ENCODE measurements around the gene TPR. TPM values are rescaled to one million over a fixed set of nuclear protein-coding genes. Genes with fewer than 3 reads are reported as not detected.

The TPR gene
- total and polyA plus RNA-seq, 2 of the 8 experiments (the other 6 are each of a cell fraction or from before 2014, with no cell fraction given): 57.1 to 102 TPM

DNA sequence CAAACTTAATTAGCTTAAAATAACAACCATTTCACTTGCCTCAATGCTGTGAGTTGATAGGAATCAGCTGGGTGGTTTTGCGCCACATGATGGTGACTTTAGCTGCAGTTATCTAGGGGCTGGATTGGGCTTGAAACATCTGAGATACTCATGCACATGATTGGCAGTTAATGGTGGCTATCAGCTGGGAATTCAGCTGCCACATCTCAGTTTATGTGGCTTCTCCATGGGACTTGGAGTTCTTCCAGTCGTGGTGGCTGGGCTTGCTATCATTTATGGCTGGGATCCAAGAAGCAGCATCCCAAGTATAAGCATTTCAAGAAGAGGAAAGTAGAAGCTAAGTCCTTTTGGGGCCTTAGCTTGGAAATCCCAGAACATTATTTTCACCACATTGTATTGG is 49.5 kb upstream of the TPR start:
- H3K23me2 ChIP-seq (ENCODE audit: low read depth, low read length): no peaks in the 10 kb centered on the region
- CTCF ChIA-PET (ENCODE audit: partially characterized antibody): interaction anchor here (0.6 to 1.2 kb wide), 3 partner anchors 15 to 526 kb away, joined by 3 read pairs; no protein-coding TSS in a partner anchor
- no peaks in the 10 kb centered on the region for H3K4me1 ChIP-seq (replicated peaks in 1 of 4; ENCODE audit: control insufficient read depth in 3 of 4, insufficient read depth in 4 of 4, low read length in 3 of 4)
- no peak overlapping the region for H4K8ac ChIP-seq (ENCODE audit: extremely low read depth, insufficient read depth, low read length)
- no peak overlapping the region for H3K23ac ChIP-seq (ENCODE audit: insufficient read length)
- H3K14ac ChIP-seq (ENCODE audit: insufficient read length): no peak overlapping the region
- POLR2A ChIA-PET (ENCODE audit: partially characterized antibody): interaction anchor here (1.0 kb wide), 1 partner anchor 9 kb away, joined by 3 read pairs; no protein-coding TSS in a partner anchor
- no peak overlapping the region for H4K91ac ChIP-seq (replicated peaks; ENCODE audit: insufficient read length, low read length)
- H2BK120ac ChIP-seq (replicated peaks; ENCODE audit: low read depth, low read length): no peak overlapping the region
- H3K79me1 ChIP-seq (ENCODE audit: low read depth, low read length): no peaks in the 10 kb centered on the region
- FAIRE-seq (no peak), DNase-seq (ENCODE audit: low read depth in 1 of 2, low spot score in 2 of 2) (no peak)
- H3K79me2 ChIP-seq (ENCODE audit: control insufficient read depth in 1 of 2, insufficient read depth in 2 of 2, low read length in 2 of 2): no peaks in the 10 kb centered on the region
- no peak overlapping the region for H2AFZ ChIP-seq (ENCODE audit: low read length)
- no peak overlapping the region for H3K4ac ChIP-seq (replicated peaks; ENCODE audit: insufficient read length, low read depth, low read length)
- no peak overlapping the region for H3K56ac ChIP-seq (replicated peaks; ENCODE audit: insufficient read length, low read depth, low read length)
- no peaks in the 10 kb centered on the region for H3K27me3 ChIP-seq (replicated peaks in 1 of 4; ENCODE audit: control insufficient read depth in 3 of 4, extremely low read depth in 1 of 4, insufficient read depth in 3 of 4, low read length in 3 of 4)
- no peak overlapping the region for H3K27ac ChIP-seq (ENCODE audit: low read depth, low read length)
- no peak overlapping the region for H3K18ac ChIP-seq (ENCODE audit: extremely low read depth, low read length)
- H3K9ac ChIP-seq (replicated peaks in 1 of 4; ENCODE audit: extremely low read depth in 1 of 4, low read depth in 3 of 4, low read length in 3 of 4): no peak overlapping the region
- no peak overlapping the region for H3K4me3 ChIP-seq (ENCODE audit: extremely low read depth in 1 of 4, insufficient read depth in 2 of 4, low read depth in 3 of 4, low read length in 4 of 4)
- WGBS, 2 experiments (ENCODE audit: extremely low coverage in 1 of 2, insufficient coverage in 1 of 2, insufficient read length in 1 of 2, insufficient replicate concordance in 2 of 2, low coverage in 1 of 2, low lambda C conversion rate in 2 of 2, missing lambda C conversion rate in 1 of 2): 89% methylated on average over 2 of the region's 2 CpGs; no CpG with 5 or more reads in 1 of the 2 experiments
- H3K36me3 ChIP-seq (ENCODE audit: control insufficient read depth in 2 of 4, insufficient read depth in 4 of 4, low read length in 3 of 4): peaks cover 0 to 7% (median 0%) of the 10 kb centered on the region in 4 experiments; a peak in 3 of 8 replicates
- no peak overlapping the region for H2BK20ac ChIP-seq (ENCODE audit: low read length)
- no peaks in the 10 kb centered on the region for H3K9me3 ChIP-seq (ENCODE audit: insufficient read depth in 2 of 2, low read depth in 1 of 2, low read length in 1 of 2)
- H2BK12ac ChIP-seq (ENCODE audit: low read depth, low read length): no peak overlapping the region
- no peak overlapping the region for H2BK15ac ChIP-seq (ENCODE audit: low read length)
- no peak overlapping the region for H2AK5ac ChIP-seq (ENCODE audit: low read depth, low read length)
- H4K5ac ChIP-seq (ENCODE audit: insufficient read length, low read depth, low read length): no peak overlapping the region
- H3K4me2 ChIP-seq (ENCODE audit: insufficient read depth in 1 of 2, low read depth in 2 of 2, low read length in 2 of 2): no peak overlapping the region
- H4K20me1 ChIP-seq (replicated peaks in 1 of 2; ENCODE audit: control insufficient read depth in 1 of 2, insufficient read depth in 2 of 2, low read length in 2 of 2): no peaks in the 10 kb centered on the region
- H2BK5ac ChIP-seq (ENCODE audit: low read depth, low read length): no peak overlapping the region
- TF ChIP-seq EGR1 (IDR thresholded peaks at IDR 0.05; ENCODE audit: borderline replicate concordance, low read depth, low read length): no peak
- TF ChIP-seq BACH1 (IDR thresholded peaks at IDR 0.05; ENCODE audit: low read length): no peak
- no peak for TF ChIP-seq SUZ12 (IDR thresholded peaks at IDR 0.05; ENCODE audit: low read length)
- TF ChIP-seq ATF2 (IDR thresholded peaks at IDR 0.05; ENCODE audit: low read length): no peak
